Limb (tissue), 2 donors: ENCODE data around the gene NFKB2.

Source experiments
- DNase-seq, 2 donors: peaks; one replicate each; pipeline ENCODE4 v3.0.0-alpha.2; 2016; ENCODE audit errors: extremely low spot score in 2 of 2

NFKB2 gene

GRCh38 chr10:102450374-102451104 lies 55.0 kb downstream of the NFKB2 start:
- DNase-seq, result peak; percentile 84 to 89

- no peak for DNase-seq
These were observed 55.8 kb downstream of the NFKB2 start, which contains the start of gene C10orf95 for GRCh38 chr10:102451105-102451969. Gene C10orf95 (minus strand): TSS chr10:102451543. CDS start chr10:102451093, 450 bp downstream.
